GM23338 (cell line): ENCODE data around the gene FAM89B. TPM values are rescaled to one million over a fixed set of nuclear protein-coding genes. Genes with fewer than 3 reads are reported as not detected.

Experiments
- ATAC-seq: fragments of 200-7000 bp; cut with Tn5 transposase; 3 replicates; pipeline ENCODE4 v1.9.1; 2020
- DNase-seq: peaks from one replicate; pipeline ENCODE4 v3.0.0-alpha.2; 2015; ENCODE audit warnings: low spot score
- H2AFZ ChIP-seq: fragments of 200-600 bp; sonication (generic); 2 replicates; pipeline ENCODE4 v1.8.0; 2016; ENCODE audit warnings: antibody characterized with exemption, mild to moderate bottlenecking, moderate library complexity
- H3F3A ChIP-seq: fragments of 200-600 bp; sonication (generic); replicated peaks from 2 replicates; pipeline ENCODE4 v1.8.0; 2017; ENCODE audit warnings: antibody characterized with exemption, mixed run types, low read depth
- H3K27ac ChIP-seq: fragments of 200-600 bp; sonication (generic); 2 replicates; pipeline ENCODE4 v1.6.1; 2016; ENCODE audit warnings: low read depth
- H3K27me3 ChIP-seq: fragments of 200-600 bp; sonication (generic); 2 replicates; pipeline ENCODE4 v1.8.0; 2016; ENCODE audit warnings: mild to moderate bottlenecking, mixed run types, moderate library complexity; ENCODE audit not compliant: insufficient read depth
- H3K36me3 ChIP-seq: fragments of 200-600 bp; sonication (generic); 2 replicates; pipeline ENCODE4 v1.8.0; 2016; ENCODE audit warnings: mild to moderate bottlenecking; ENCODE audit not compliant: insufficient read depth
- H3K4me1 ChIP-seq: fragments of 200-600 bp; sonication (generic); 2 replicates; pipeline ENCODE4 v1.8.0; 2016; ENCODE audit warnings: mild to moderate bottlenecking, moderate library complexity; ENCODE audit not compliant: insufficient read depth
- H3K4me2 ChIP-seq: fragments of 200-600 bp; sonication (generic); 2 replicates; pipeline ENCODE4 v1.7.1; 2017; ENCODE audit warnings: mixed run types
- H3K4me3 ChIP-seq: fragments of 200-600 bp; sonication (generic); 2 replicates; pipeline ENCODE4 v1.6.1; 2016; ENCODE audit warnings: mixed run types
- H3K79me2 ChIP-seq: fragments of 200-600 bp; sonication (generic); replicated peaks from 2 replicates; pipeline ENCODE4 v1.8.0; 2017; ENCODE audit warnings: mild to moderate bottlenecking; ENCODE audit not compliant: insufficient read depth
- H3K9me2 ChIP-seq: fragments of 200-600 bp; sonication (generic); 2 replicates; pipeline ENCODE4 v1.8.0; 2017; ENCODE audit not compliant: insufficient read depth
- H4K20me1 ChIP-seq: fragments of 200-600 bp; sonication (generic); replicated peaks from 2 replicates; pipeline ENCODE4 v1.8.0; 2017; ENCODE audit warnings: mild to moderate bottlenecking; ENCODE audit not compliant: insufficient read depth
- H3K27ac Mint-ChIP-seq: 2 replicates; pipeline ENCODE4 v1.8.0; 2020; ENCODE audit warnings: inconsistent platforms, mild to moderate bottlenecking, moderate library complexity, mixed read lengths
- H3K27me3 Mint-ChIP-seq: 3 replicates; pipeline ENCODE4 v1.8.0; 2022; ENCODE audit warnings: low read depth, mild to moderate bottlenecking, moderate library complexity, mixed read lengths, inconsistent platforms; ENCODE audit not compliant: insufficient read depth, poor library complexity
- H3K36me3 Mint-ChIP-seq: 3 replicates; pipeline ENCODE4 v1.8.0; 2021; ENCODE audit warnings: low read depth, mild to moderate bottlenecking, inconsistent platforms, moderate library complexity, mixed read lengths
- H3K4me1 Mint-ChIP-seq: 3 replicates; pipeline ENCODE4 v1.8.0; 2020; ENCODE audit warnings: mild to moderate bottlenecking, inconsistent platforms, mixed read lengths
- H3K4me3 Mint-ChIP-seq: 3 replicates; pipeline ENCODE4 v1.8.0; 2021; ENCODE audit warnings: moderate library complexity, mild to moderate bottlenecking, inconsistent platforms, mixed read lengths
- H3K9me3 Mint-ChIP-seq: 3 replicates; pipeline ENCODE4 v1.8.0; 2020; ENCODE audit warnings: moderate library complexity, mild to moderate bottlenecking, inconsistent platforms, mixed read lengths
- CREB1 ChIP-seq: fragments of 250-450 bp; sonication (Bioruptor Pico); IDR thresholded peaks from 2 replicates; pipeline ENCODE4 v1.5.0; 2020; ENCODE audit warnings: low read depth, mild to moderate bottlenecking, moderate library complexity
- CTCF ChIP-seq, 2 experiments: fragments of 200-600 bp in 1 of 2; sonication (generic) in 1 of 2; conservative IDR thresholded peaks; 2 replicates each; pipeline versions ENCODE4 v1.5.1 to v1.6.1; 2016 to 2017; ENCODE audit warnings: antibody characterized with exemption in 2 of 2, low read depth in 2 of 2, mild to moderate bottlenecking in 2 of 2, moderate library complexity in 1 of 2
- ETS1 ChIP-seq: IDR thresholded peaks from 2 replicates; pipeline ENCODE4 v1.6.1; 2016; ENCODE audit warnings: antibody characterized with exemption
- EZH2 ChIP-seq: fragments of 200-600 bp; sonication (generic); IDR thresholded peaks from one replicate; pipeline ENCODE4 v1.8.0; 2017; ENCODE audit warnings: antibody characterized with exemption, mild to moderate bottlenecking, low read depth; ENCODE audit not compliant: unreplicated experiment
- EZH2phosphoT487 ChIP-seq: fragments of 200-600 bp; sonication (generic); IDR thresholded peaks from one replicate; pipeline ENCODE4 v1.8.1; 2018; ENCODE audit warnings: antibody characterized with exemption; ENCODE audit not compliant: unreplicated experiment
- JUNB ChIP-seq: IDR thresholded peaks from one replicate; pipeline ENCODE4 v1.6.1; 2016; ENCODE audit warnings: antibody characterized with exemption; ENCODE audit not compliant: unreplicated experiment
- NANOG ChIP-seq: IDR thresholded peaks from 2 replicates; pipeline ENCODE4 v1.6.1; 2016; ENCODE audit warnings: antibody characterized with exemption, borderline replicate concordance
- POLR2AphosphoS5 ChIP-seq: IDR thresholded peaks from 2 replicates; pipeline ENCODE4 v1.6.1; 2016; ENCODE audit warnings: antibody characterized with exemption, low read depth
- STAT1 ChIP-seq: IDR thresholded peaks from one replicate; pipeline ENCODE4 v1.6.1; 2016; ENCODE audit warnings: antibody characterized with exemption; ENCODE audit not compliant: unreplicated experiment
- ZNF114 ChIP-seq: fragments of 250-450 bp; sonication (Bioruptor Pico); IDR thresholded peaks from 2 replicates; pipeline ENCODE4 v1.5.0; 2020; ENCODE audit warnings: mild to moderate bottlenecking, moderate library complexity
- ZNF331 ChIP-seq: fragments of 250-450 bp; sonication (Bioruptor Pico); IDR thresholded peaks from 2 replicates; pipeline ENCODE4 v1.5.0; 2020; ENCODE audit warnings: low read depth, mild to moderate bottlenecking, moderate library complexity
- polyA plus RNA-seq: library from polyadenylated mRNA; unstranded; fragments of >200 nt; fragmentation: Nextera tagmentation; extraction: Ambion mirVana; gene quantifications from 2 replicates; pipeline ENCODE4 v1.2.1, GENCODE V29; 2016
- total RNA-seq: library from RNA; depleted of rRNA; stranded (reverse); fragments of >200 nt; shearing (Covaris generic); gene quantifications from 2 replicates; pipeline ENCODE4 v1.2.3, GENCODE V29; 2014
- TF ChIP-seq, protein P1 (sequence below): fragments of 250-450 bp; sonication (Bioruptor Pico); IDR thresholded peaks from 2 replicates; pipeline ENCODE4 v1.5.0; 2020; ENCODE audit warnings: mild to moderate bottlenecking, moderate library complexity
- TF ChIP-seq, protein P2 (sequence below): IDR thresholded peaks from one replicate; pipeline ENCODE4 v1.6.1; 2018; ENCODE audit warnings: antibody characterized with exemption; ENCODE audit not compliant: unreplicated experiment

FAM89B gene
- total and polyA plus RNA-seq, 2 experiments from 2014 or later, result 13.0 to 18.2 TPM

DNA sequence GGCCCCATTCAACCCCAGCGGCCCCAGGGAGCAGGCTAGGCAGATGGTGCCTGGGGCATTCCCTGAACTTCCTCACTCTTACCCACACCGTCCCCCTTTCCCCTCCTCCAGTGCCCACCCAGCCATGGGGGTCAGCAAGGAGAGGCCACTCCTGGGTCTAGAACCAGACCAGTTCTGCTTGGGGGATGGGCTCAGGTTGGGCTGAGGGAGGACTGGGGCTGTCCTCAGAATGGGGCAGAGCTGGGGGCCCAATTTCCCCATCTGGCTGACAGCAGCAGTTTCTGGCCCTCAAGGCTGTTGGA, 35.1 kb upstream of the FAM89B start:
- H3K27me3 ChIP-seq, result peaks cover 27% of the 10 kb centered on the region
- TF ChIP-seq CTCF (conservative IDR thresholded peaks at IDR 0.05; ENCODE audit: low read depth in 2 of 2) (no peak), JUNB (no peak), POLR2AphosphoS5 (no peak), STAT1 (no peak), EZH2 (no peak), EZH2phosphoT487 (no peak), ZNF114 (no peak), ZNF331 (no peak), ETS1 (no peak), NANOG (no peak), CREB1 (CRISPR knock-in tag) (no peak)
- TF ChIP-seq, protein P1, sequence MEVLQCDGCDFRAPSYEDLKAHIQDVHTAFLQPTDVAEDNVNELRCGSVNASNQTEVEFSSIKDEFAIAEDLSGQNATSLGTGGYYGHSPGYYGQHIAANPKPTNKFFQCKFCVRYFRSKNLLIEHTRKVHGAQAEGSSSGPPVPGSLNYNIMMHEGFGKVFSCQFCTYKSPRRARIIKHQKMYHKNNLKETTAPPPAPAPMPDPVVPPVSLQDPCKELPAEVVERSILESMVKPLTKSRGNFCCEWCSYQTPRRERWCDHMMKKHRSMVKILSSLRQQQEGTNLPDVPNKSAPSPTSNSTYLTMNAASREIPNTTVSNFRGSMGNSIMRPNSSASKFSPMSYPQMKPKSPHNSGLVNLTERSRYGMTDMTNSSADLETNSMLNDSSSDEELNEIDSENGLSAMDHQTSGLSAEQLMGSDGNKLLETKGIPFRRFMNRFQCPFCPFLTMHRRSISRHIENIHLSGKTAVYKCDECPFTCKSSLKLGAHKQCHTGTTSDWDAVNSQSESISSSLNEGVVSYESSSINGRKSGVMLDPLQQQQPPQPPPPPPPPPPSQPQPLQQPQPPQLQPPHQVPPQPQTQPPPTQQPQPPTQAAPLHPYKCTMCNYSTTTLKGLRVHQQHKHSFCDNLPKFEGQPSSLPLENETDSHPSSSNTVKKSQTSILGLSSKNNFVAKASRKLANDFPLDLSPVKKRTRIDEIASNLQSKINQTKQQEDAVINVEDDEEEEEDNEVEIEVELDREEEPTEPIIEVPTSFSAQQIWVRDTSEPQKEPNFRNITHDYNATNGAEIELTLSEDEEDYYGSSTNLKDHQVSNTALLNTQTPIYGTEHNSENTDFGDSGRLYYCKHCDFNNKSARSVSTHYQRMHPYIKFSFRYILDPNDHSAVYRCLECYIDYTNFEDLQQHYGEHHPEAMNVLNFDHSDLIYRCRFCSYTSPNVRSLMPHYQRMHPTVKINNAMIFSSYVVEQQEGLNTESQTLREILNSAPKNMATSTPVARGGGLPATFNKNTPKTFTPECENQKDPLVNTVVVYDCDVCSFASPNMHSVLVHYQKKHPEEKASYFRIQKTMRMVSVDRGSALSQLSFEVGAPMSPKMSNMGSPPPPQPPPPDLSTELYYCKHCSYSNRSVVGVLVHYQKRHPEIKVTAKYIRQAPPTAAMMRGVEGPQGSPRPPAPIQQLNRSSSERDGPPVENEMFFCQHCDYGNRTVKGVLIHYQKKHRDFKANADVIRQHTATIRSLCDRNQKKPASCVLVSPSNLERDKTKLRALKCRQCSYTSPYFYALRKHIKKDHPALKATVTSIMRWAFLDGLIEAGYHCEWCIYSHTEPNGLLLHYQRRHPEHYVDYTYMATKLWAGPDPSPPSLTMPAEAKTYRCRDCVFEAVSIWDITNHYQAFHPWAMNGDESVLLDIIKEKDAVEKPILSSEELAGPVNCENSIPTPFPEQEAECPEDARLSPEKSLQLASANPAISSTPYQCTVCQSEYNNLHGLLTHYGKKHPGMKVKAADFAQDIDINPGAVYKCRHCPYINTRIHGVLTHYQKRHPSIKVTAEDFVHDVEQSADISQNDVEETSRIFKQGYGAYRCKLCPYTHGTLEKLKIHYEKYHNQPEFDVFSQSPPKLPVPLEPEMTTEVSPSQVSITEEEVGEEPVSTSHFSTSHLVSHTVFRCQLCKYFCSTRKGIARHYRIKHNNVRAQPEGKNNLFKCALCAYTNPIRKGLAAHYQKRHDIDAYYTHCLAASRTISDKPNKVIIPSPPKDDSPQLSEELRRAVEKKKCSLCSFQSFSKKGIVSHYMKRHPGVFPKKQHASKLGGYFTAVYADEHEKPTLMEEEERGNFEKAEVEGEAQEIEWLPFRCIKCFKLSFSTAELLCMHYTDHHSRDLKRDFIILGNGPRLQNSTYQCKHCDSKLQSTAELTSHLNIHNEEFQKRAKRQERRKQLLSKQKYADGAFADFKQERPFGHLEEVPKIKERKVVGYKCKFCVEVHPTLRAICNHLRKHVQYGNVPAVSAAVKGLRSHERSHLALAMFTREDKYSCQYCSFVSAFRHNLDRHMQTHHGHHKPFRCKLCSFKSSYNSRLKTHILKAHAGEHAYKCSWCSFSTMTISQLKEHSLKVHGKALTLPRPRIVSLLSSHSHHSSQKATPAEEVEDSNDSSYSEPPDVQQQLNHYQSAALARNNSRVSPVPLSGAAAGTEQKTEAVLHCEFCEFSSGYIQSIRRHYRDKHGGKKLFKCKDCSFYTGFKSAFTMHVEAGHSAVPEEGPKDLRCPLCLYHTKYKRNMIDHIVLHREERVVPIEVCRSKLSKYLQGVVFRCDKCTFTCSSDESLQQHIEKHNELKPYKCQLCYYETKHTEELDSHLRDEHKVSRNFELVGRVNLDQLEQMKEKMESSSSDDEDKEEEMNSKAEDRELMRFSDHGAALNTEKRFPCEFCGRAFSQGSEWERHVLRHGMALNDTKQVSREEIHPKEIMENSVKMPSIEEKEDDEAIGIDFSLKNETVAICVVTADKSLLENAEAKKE (CRISPR knock-in tag), result no peak
- TF ChIP-seq, protein P2, sequence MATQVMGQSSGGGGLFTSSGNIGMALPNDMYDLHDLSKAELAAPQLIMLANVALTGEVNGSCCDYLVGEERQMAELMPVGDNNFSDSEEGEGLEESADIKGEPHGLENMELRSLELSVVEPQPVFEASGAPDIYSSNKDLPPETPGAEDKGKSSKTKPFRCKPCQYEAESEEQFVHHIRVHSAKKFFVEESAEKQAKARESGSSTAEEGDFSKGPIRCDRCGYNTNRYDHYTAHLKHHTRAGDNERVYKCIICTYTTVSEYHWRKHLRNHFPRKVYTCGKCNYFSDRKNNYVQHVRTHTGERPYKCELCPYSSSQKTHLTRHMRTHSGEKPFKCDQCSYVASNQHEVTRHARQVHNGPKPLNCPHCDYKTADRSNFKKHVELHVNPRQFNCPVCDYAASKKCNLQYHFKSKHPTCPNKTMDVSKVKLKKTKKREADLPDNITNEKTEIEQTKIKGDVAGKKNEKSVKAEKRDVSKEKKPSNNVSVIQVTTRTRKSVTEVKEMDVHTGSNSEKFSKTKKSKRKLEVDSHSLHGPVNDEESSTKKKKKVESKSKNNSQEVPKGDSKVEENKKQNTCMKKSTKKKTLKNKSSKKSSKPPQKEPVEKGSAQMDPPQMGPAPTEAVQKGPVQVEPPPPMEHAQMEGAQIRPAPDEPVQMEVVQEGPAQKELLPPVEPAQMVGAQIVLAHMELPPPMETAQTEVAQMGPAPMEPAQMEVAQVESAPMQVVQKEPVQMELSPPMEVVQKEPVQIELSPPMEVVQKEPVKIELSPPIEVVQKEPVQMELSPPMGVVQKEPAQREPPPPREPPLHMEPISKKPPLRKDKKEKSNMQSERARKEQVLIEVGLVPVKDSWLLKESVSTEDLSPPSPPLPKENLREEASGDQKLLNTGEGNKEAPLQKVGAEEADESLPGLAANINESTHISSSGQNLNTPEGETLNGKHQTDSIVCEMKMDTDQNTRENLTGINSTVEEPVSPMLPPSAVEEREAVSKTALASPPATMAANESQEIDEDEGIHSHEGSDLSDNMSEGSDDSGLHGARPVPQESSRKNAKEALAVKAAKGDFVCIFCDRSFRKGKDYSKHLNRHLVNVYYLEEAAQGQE, result no peak
- no peaks in the 10 kb centered on the region; the same call in 1 of the 2 replicates for H4K20me1 ChIP-seq
- H3K4me1 ChIP-seq, result peaks cover 5% of the 10 kb centered on the region; the same call in 1 of the 2 replicates
- no peaks in the 10 kb centered on the region for H3K9me2 ChIP-seq
- H3K4me2 ChIP-seq, result no peak overlapping the region
- no peak for DNase-seq
- H3K79me2 ChIP-seq, result no peaks in the 10 kb centered on the region
- no peaks in the 10 kb centered on the region for H3K9me3 Mint-ChIP-seq
- no peak overlapping the region for H3K4me3 ChIP-seq
- H3K36me3 ChIP-seq, result no peaks in the 10 kb centered on the region; the same call in 1 of the 2 replicates
- no peak overlapping the region for H3K27ac ChIP-seq
- no peak overlapping the region for H2AFZ ChIP-seq
- H3K27ac Mint-ChIP-seq, result no peak overlapping the region
- H3K4me3 Mint-ChIP-seq, result peak overlapping the region; percentile 44; the same call in 1 of the 3 replicates
- H3K36me3 Mint-ChIP-seq, result peaks cover 11% of the 10 kb centered on the region
- no peak for ATAC-seq
- H3K4me1 Mint-ChIP-seq, result 0 out of 3 replicates have a peak, but pooled peaks cover 2% of the 10 kb centered on the region
- H3F3A ChIP-seq, result peaks cover 33% of the 10 kb centered on the region; the same call in 1 of the 2 replicates
- peaks cover 20% of the 10 kb centered on the region for H3K27me3 Mint-ChIP-seq
